ENCODE measurements around the gene FAM107B. TPM values are rescaled to one million over a fixed set of nuclear protein-coding genes. Genes with fewer than 3 reads are reported as not detected.
"Not testable (repeated sequence)": the region's sequence is repeated elsewhere in the genome, so short reads cannot be mapped to it uniquely, and the experiment has no call there.

FAM107B gene
- total RNA-seq, 1 donor from 2014 or later: 43.0 TPM

- no peak for DNase-seq (ENCODE audit: low spot score)
- Mint-ChIP-seq H3K9me3 (peaks cover 3% of the 10 kb centered on the region), H3K27ac (no peak overlapping the region), H3K36me3 (no peaks in the 10 kb centered on the region), H3K4me1 (peaks cover under 1% of the 10 kb centered on the region), H3K27me3 (ENCODE audit: insufficient read depth, low read depth) (peaks cover 2% of the 10 kb centered on the region), H3K4me3 (no peak overlapping the region)
- no peaks in the 10 kb centered on the region for H3K27me3 ChIP-seq
- H3K4me3 ChIP-seq: no peak overlapping the region
- no peaks in the 10 kb centered on the region for H4K20me1 ChIP-seq (ENCODE audit: low read depth)
- H3K4me1 ChIP-seq: no peaks in the 10 kb centered on the region
- no peaks in the 10 kb centered on the region for H3K79me2 ChIP-seq (ENCODE audit: low read depth)
- no peak overlapping the region for H2AFZ ChIP-seq (replicated peaks)
- TF ChIP-seq EZH2phosphoT487 (IDR thresholded peaks at IDR 0.05) (no peak), CTCF (IDR thresholded peaks at IDR 0.05) (no peak), EZH2 (IDR thresholded peaks at IDR 0.05) (no peak)
- no peaks in the 10 kb centered on the region for H3K9me3 ChIP-seq (ENCODE audit: low read depth)
- H3K36me3 ChIP-seq: no peaks in the 10 kb centered on the region
- no peak overlapping the region for H3K27ac ChIP-seq
- H3K4me2 ChIP-seq: no peak overlapping the region
- no peaks in the 10 kb centered on the region for H3F3A ChIP-seq (ENCODE audit: low read depth)
- no peak overlapping the region for H3K9ac ChIP-seq
These were observed 113.9 kb downstream of the FAM107B start for GRCh38 chr10:14660831-14661230.

- Mint-ChIP-seq H3K9me3 (peaks cover 3% of the 10 kb centered on the region), H3K4me1 (peaks cover 12% of the 10 kb centered on the region)
- TF ChIP-seq EZH2phosphoT487 (IDR thresholded peaks at IDR 0.05) (no peak), CTCF (IDR thresholded peaks at IDR 0.05) (no peak), EZH2 (IDR thresholded peaks at IDR 0.05) (no peak)
These were observed 115.0 kb downstream of the FAM107B start for GRCh38 chr10:14659626-14660196.

GRCh38 chr10:14659137-14659536 is 115.6 kb downstream of the FAM107B start:
- not testable (repeated sequence) for H2AFZ ChIP-seq (replicated peaks); H3K27me3 Mint-ChIP-seq (ENCODE audit: insufficient read depth, low read depth); H3K27me3 ChIP-seq; H4K20me1 ChIP-seq (ENCODE audit: low read depth); DNase-seq (ENCODE audit: low spot score); H3K27ac ChIP-seq; H3K27ac Mint-ChIP-seq; H3K4me2 ChIP-seq; H3K9me3 Mint-ChIP-seq; H3F3A ChIP-seq (ENCODE audit: low read depth); H3K79me2 ChIP-seq (ENCODE audit: low read depth); H3K36me3 Mint-ChIP-seq; H3K4me3 ChIP-seq; H3K4me3 Mint-ChIP-seq; H3K9me3 ChIP-seq (ENCODE audit: low read depth); H3K9ac ChIP-seq; H3K36me3 ChIP-seq
- H3K4me1 ChIP-seq: peaks cover 14% of the 10 kb centered on the region
- peaks cover 17% of the 10 kb centered on the region for H3K4me1 Mint-ChIP-seq

More at GRCh38 chr10:14659626-14660196, 115.0 kb downstream of the FAM107B start:
- H3K4me2 ChIP-seq: no peak overlapping the region
- Mint-ChIP-seq H3K27me3 (ENCODE audit: insufficient read depth, low read depth) (peaks cover 4% of the 10 kb centered on the region), H3K27ac (no peak overlapping the region), H3K36me3 (no peaks in the 10 kb centered on the region), H3K4me3 (no peak overlapping the region)
- no peaks in the 10 kb centered on the region for H3K36me3 ChIP-seq
- H3K4me3 ChIP-seq: no peak overlapping the region
- H4K20me1 ChIP-seq (ENCODE audit: low read depth): no peaks in the 10 kb centered on the region
- DNase-seq (ENCODE audit: low spot score): no peak
- no peak overlapping the region for H3K27ac ChIP-seq
- no peaks in the 10 kb centered on the region for H3K79me2 ChIP-seq (ENCODE audit: low read depth)
- H3K27me3 ChIP-seq: no peaks in the 10 kb centered on the region
- no peak overlapping the region for H3K9ac ChIP-seq
- H3K4me1 ChIP-seq: peaks cover 8% of the 10 kb centered on the region
- H2AFZ ChIP-seq (replicated peaks): no peak overlapping the region
- no peaks in the 10 kb centered on the region for H3F3A ChIP-seq (ENCODE audit: low read depth)
- no peaks in the 10 kb centered on the region for H3K9me3 ChIP-seq (ENCODE audit: low read depth)

GRCh38 chr10:14658331-14659127 is 116.2 kb downstream of the FAM107B start:
- H3K9me3 ChIP-seq (ENCODE audit: low read depth): no peaks in the 10 kb centered on the region
- Mint-ChIP-seq H3K36me3 (no peaks in the 10 kb centered on the region), H3K4me1 (peaks cover 23% of the 10 kb centered on the region), H3K27ac (peak overlapping the region; percentile 38), H3K4me3 (no peak overlapping the region), H3K27me3 (ENCODE audit: insufficient read depth, low read depth) (peaks cover 4% of the 10 kb centered on the region), H3K9me3 (peaks cover 3% of the 10 kb centered on the region)
- H2AFZ ChIP-seq (replicated peaks): no peak overlapping the region
- no peak overlapping the region for H3K4me2 ChIP-seq
- no peak overlapping the region for H3K9ac ChIP-seq
- H4K20me1 ChIP-seq (ENCODE audit: low read depth): no peaks in the 10 kb centered on the region
- no peaks in the 10 kb centered on the region for H3K79me2 ChIP-seq (ENCODE audit: low read depth)
- H3K27ac ChIP-seq: no peak overlapping the region
- H3K27me3 ChIP-seq: no peaks in the 10 kb centered on the region
- DNase-seq (ENCODE audit: low spot score): no peak
- peaks cover 20% of the 10 kb centered on the region for H3K4me1 ChIP-seq
- no peaks in the 10 kb centered on the region for H3K36me3 ChIP-seq
- H3F3A ChIP-seq (ENCODE audit: low read depth): peaks cover under 1% of the 10 kb centered on the region
- TF ChIP-seq CTCF (IDR thresholded peaks at IDR 0.05) (no peak), EZH2 (IDR thresholded peaks at IDR 0.05) (no peak)
- no peak overlapping the region for H3K4me3 ChIP-seq

All from neural progenitor cell (in vitro differentiated cells).